ENCODE data around the gene LIN52. TPM values are rescaled to one million over a fixed set of nuclear protein-coding genes. Genes with fewer than 3 reads are reported as not detected.

LIN52 gene
- total RNA-seq, 1 experiment from 2014 or later, result 11.3 TPM

GRCh38 chr14:74155749-74156148, 71.0 kb downstream of the LIN52 start:
- intact Hi-C loops (cut with micrococcal nuclease; ENCODE audit: unreplicated experiment), result no loop called here
- H3K27ac Mint-ChIP-seq (ENCODE audit: unreplicated experiment), result no peak overlapping the region

GRCh38 chr14:74160763-74161162, 76.0 kb downstream of the LIN52 start:
- ChIA-PET CTCF (no interaction called here), POLR2A (no interaction called here)
- DNase-seq, result no peak
- intact Hi-C loops (cut with micrococcal nuclease; ENCODE audit: unreplicated experiment), result no loop called here
- Histone ChIP-seq H3K4me1 (no peaks in the 10 kb centered on the region), H3K36me3 (ENCODE audit: control insufficient read depth, insufficient read depth, low read length) (no peaks in the 10 kb centered on the region), H3K9me3 (no peaks in the 10 kb centered on the region), H3K27me3 (replicated peaks; ENCODE audit: control insufficient read depth, insufficient read depth, low read length) (no peaks in the 10 kb centered on the region), H3K4me3 (ENCODE audit: low read depth, low read length) (no peak overlapping the region)
- Mint-ChIP-seq H3K4me1 (ENCODE audit: low read depth, unreplicated experiment) (no peaks in the 10 kb centered on the region), H3K36me3 (ENCODE audit: insufficient read depth, unreplicated experiment) (peaks cover 6% of the 10 kb centered on the region), H3K4me3 (ENCODE audit: unreplicated experiment) (no peak overlapping the region), H3K27ac (ENCODE audit: unreplicated experiment) (no peak overlapping the region), H3K27me3 (ENCODE audit: insufficient read depth, unreplicated experiment) (no peaks in the 10 kb centered on the region), H3K9me3 (ENCODE audit: unreplicated experiment) (no peaks in the 10 kb centered on the region)
- no peak for TF ChIP-seq CTCF (IDR thresholded peaks at IDR 0.05; ENCODE audit: insufficient read depth in 1 of 2, low read depth in 1 of 2, low read length in 1 of 2, severe bottlenecking in 1 of 2, unreplicated experiment in 1 of 2)
- no TSS peak for BruUV-seq (replicated peaks)

More at GRCh38 chr14:74155749-74156148, 71.0 kb downstream of the LIN52 start:
- Mint-ChIP-seq H3K4me3 (ENCODE audit: unreplicated experiment) (no peak overlapping the region), H3K4me1 (ENCODE audit: low read depth, unreplicated experiment) (no peaks in the 10 kb centered on the region), H3K36me3 (ENCODE audit: insufficient read depth, unreplicated experiment) (no peaks in the 10 kb centered on the region), H3K27me3 (ENCODE audit: insufficient read depth, unreplicated experiment) (no peaks in the 10 kb centered on the region), H3K9me3 (ENCODE audit: unreplicated experiment) (no peaks in the 10 kb centered on the region)
- Histone ChIP-seq H3K27me3 (replicated peaks; ENCODE audit: control insufficient read depth, insufficient read depth, low read length) (no peaks in the 10 kb centered on the region), H3K4me1 (no peaks in the 10 kb centered on the region), H3K36me3 (ENCODE audit: control insufficient read depth, insufficient read depth, low read length) (no peaks in the 10 kb centered on the region), H3K9me3 (no peaks in the 10 kb centered on the region), H3K4me3 (ENCODE audit: low read depth, low read length) (no peak overlapping the region)
- ChIA-PET POLR2A (interaction anchor here (0.6 kb wide), 1 partner anchor 135 kb away, joined by 5 read pairs; no protein-coding TSS in a partner anchor), CTCF (no interaction called here)
- no TSS peak for BruUV-seq (replicated peaks)
- no peak for DNase-seq
- TF ChIP-seq CTCF (IDR thresholded peaks at IDR 0.05; ENCODE audit: insufficient read depth in 1 of 2, low read depth in 1 of 2, low read length in 1 of 2, severe bottlenecking in 1 of 2, unreplicated experiment in 1 of 2), result no peak

DNA sequence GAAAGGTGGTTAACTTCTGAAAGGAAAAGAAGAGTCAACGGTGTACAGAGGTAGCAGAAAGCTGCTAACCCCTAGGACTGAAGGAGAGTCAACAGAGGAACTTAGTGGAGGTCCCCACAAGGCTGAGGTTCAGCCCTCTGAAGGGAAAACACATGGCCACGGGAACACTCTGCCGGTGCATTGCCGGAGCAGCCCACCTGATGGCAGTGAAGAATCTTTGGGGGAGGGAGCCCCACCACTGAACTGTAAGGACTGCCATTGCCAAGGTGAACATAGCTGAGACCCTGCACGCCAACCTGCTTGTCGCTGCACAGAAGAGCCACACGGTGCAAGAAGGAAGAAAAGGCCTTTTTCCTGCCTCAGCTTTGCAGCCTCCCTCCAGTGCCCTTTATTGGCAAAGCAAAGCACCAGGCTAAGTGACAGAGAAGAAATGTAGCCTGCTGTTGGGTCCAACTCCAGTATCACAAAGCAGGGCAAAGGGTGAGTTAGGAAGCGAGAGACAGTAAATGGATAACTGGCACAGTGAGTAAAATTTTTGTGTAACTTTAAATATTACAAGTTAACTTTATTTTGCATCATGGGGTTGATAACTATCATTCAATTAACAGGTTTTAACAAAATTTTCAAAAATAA, 76.9 kb downstream of the LIN52 start:
- Mint-ChIP-seq H3K27ac (ENCODE audit: unreplicated experiment) (no peak overlapping the region), H3K4me1 (ENCODE audit: low read depth, unreplicated experiment) (no peaks in the 10 kb centered on the region), H3K27me3 (ENCODE audit: insufficient read depth, unreplicated experiment) (no peaks in the 10 kb centered on the region), H3K4me3 (ENCODE audit: unreplicated experiment) (no peak overlapping the region), H3K36me3 (ENCODE audit: insufficient read depth, unreplicated experiment) (peaks cover 6% of the 10 kb centered on the region), H3K9me3 (ENCODE audit: unreplicated experiment) (no peaks in the 10 kb centered on the region)
- no TSS peak for BruUV-seq (replicated peaks)
- TF ChIP-seq CTCF (IDR thresholded peaks at IDR 0.05; ENCODE audit: insufficient read depth in 1 of 2, low read depth in 1 of 2, low read length in 1 of 2, severe bottlenecking in 1 of 2, unreplicated experiment in 1 of 2), result no peak
- intact Hi-C loops (cut with micrococcal nuclease; ENCODE audit: unreplicated experiment), result no loop called here
- H3K4me3 ChIP-seq (ENCODE audit: low read depth, low read length), result no peak overlapping the region
- H3K4me1 ChIP-seq, result no peaks in the 10 kb centered on the region
- CTCF ChIA-PET, result no interaction called here
- no peaks in the 10 kb centered on the region for H3K27me3 ChIP-seq (replicated peaks; ENCODE audit: control insufficient read depth, insufficient read depth, low read length)
- no peaks in the 10 kb centered on the region for H3K36me3 ChIP-seq (ENCODE audit: control insufficient read depth, insufficient read depth, low read length)
- DNase-seq, result no peak
- no peaks in the 10 kb centered on the region for H3K9me3 ChIP-seq
- POLR2A ChIA-PET, result no interaction called here
